Femur (tissue), 1 donor: Measurements from ENCODE around the gene ADARB1.

Source experiments
- DNase-seq: peaks from one replicate; pipeline ENCODE4 v3.0.0-alpha.2; 2017

The ADARB1 gene

DNA sequence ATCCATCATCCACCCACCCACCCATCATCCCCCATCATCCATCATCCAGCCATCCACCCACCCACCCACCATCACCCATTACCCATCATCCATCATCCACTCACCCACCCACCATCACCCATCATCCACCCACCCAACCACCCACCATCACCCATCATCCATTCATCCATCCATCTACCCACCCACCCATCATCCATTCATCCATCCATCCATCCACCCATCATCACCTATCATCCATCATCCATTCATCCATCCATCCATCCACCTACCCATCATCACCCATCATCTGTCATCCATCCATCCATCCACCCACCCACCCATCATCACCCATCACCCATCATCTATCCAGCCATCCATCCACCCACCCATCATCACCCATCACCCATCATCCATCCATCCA is 81.5 kb downstream of the ADARB1 start:
- DNase-seq: no peak

DNA sequence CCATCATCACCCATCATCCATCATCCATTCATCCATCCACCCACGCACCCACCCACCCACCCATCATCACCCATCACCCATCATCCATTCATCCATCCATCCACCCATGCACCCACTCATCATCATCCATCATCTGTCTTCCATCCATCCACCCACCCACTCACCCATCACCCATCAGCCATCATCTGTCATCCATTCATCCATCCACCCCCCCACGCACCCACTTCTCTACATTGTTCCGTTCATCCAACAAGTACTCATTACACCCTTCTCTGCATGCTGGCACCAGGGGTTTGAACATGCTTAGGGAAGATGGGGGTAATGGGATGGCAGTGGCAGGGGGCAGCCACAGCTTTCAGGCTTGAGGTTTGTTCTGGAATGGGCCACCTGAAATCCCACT is 82.1 kb downstream of the ADARB1 start:
- DNase-seq: no peak

DNA sequence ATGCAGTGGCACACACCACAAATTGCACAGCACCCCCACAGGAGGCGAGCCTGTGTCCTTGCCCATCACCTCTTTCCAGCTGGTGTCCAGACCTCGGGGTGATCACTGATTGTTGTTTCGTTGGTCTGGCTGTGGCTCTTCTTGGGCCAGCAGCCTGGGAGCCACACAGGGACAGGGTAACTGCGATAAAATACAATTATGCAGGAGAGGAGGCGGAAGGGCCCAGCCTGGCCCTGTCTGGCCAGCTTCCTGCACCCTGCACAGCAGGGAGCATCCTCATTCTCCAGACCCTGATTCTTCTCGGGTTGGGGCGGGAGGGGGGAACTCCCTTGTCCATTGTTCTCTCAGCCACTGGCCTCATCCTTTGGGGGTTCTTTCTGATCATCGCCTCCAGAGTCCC is 83.6 kb downstream of the ADARB1 start:
- DNase-seq: no peak

DNA sequence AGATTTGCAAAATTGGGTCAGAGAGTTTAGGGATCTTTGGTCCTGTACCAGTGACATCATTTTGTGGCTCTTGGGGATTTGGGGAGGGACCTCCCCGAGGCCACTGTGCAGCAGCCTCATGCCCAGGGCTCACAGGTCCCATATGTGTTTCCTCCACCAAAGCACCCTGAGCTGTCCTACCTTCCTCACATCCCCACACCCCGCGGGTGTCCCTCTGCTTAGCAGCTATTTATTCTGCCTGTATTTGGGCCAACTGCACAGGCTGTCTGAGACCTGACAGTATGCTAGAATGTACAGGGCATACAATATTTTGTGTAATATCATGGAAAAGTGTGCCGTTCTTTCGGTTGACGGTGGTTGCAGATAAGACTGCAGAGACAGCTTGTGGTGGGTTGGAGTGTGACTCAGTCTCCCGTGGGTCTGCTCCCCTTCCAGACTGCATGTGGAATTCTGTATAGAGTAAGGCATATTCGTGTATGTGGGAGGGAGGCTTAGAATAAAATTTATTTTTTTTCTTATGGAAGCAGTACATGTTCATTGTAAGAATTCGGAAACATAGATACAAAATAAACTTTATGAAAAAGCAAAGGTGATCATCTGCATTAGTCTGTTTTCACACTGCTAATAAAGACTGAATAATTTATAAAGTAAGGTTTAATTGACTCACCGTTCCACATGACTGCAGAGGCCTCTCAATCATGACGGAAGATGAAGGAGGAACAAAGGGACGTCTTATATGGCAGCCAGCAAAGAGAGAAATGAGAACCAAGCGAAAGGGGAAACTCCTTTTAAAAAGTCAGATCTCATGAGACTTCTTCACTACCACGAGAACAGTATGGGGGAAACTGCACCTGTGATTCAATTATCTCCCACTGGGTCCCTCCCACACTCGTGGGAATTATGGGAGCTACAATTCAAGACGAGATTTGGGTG is 84.4 kb downstream of the ADARB1 start:
- DNase-seq: no peak

DNA sequence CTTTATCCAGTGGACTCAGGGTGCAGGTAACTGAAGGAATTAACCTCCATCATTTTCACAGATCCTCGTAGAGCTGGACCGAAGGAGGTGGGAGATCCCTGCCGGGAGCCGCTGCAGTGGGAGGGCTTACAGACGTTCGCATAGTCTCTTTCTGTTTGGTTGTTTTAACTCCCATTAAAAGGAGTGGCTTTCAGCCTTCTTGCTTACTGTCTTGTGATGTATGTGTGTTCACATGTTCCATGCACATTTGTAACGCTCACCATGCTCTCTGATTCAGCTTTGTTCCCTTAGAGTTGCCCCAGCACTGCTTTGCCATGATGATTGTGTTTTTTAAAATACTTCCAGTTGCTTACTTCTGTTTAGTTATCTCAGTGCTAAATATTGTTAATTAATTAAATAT is 85.8 kb downstream of the ADARB1 start:
- DNase-seq: no peak

DNA sequence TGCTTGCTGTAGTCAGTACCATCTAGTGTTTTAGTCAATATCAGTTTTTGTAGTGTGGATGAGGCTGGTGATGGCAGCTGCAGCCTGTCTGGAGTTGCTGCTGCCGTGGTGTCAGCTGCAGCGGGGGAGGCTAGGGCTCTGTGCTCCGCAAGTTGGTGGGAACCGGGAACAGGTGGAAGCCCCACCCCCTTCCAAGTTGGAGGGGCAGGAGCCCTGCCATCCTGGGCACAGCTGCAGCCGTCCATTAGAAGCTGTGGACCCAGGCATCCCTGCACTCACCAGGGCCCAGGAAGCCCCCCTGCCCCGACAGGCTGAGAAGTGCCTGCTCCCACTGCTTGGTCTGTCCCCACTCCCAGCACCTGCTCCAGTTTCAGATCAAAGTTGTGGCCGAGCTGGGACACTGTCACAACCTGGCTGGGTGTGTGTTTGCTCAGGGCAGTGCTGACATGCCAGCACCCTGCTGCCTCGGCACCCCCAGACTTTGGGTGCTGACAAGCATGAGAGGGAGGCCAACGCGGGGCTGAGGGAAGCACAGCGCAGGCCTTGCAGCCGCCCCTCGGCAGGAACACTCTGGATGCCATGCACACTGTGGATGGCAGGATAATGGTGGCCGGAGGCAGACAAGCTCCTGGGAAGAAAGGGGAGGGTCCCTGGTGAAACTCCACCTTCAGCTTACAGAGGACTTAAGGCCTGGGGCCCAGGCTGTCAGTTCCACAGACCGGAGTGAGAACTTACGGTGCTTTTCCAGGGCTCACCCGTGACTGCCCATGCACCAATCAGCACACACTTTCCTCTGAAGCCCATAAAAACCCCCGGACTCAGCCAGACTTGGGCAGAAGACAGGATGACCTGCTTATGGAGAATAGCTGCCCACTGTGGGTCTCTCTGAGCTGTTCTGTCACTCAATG is 86.9 kb downstream of the ADARB1 start:
- peak; percentile 80 for DNase-seq

DNA sequence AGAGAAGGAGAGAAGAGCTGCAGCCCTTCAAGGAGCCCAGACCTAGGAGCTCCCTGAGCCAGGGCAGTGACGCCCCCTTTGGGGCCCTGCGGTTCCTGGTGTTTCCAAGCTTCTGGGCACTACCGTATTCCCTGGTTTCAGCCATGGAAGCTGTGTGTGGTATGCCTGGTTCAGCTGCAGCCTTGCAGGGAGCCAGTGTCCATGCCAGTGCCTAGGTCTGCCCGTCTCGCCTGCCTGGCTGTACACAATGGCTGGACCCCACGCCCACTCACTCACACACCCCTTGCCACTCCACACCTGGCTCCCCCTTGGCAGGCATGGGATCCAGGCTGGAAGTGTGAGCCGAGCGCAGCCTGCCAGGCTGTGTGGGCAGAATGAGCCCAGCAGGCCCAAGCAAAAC is 87.7 kb downstream of the ADARB1 start:
- no peak for DNase-seq

DNA sequence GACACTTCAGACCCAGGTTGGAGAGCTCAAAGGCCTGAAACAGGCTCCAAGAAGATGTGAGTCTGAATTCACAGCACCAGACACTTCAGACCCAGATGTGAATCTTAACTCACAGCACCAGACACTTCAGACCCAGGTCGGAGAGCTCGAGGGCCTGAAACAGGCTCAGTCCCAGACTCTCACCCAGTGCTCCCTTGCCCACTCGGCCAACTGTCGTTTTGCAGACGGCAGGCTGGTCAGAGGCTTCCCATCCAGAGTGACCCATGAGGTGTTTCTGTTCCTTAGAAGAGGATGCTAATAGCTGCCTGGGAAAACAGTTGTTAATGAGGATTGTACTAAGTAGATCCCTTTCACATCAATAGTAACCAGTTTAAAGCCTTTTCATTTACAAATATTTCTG is 88.4 kb downstream of the ADARB1 start:
- no peak for DNase-seq

DNA sequence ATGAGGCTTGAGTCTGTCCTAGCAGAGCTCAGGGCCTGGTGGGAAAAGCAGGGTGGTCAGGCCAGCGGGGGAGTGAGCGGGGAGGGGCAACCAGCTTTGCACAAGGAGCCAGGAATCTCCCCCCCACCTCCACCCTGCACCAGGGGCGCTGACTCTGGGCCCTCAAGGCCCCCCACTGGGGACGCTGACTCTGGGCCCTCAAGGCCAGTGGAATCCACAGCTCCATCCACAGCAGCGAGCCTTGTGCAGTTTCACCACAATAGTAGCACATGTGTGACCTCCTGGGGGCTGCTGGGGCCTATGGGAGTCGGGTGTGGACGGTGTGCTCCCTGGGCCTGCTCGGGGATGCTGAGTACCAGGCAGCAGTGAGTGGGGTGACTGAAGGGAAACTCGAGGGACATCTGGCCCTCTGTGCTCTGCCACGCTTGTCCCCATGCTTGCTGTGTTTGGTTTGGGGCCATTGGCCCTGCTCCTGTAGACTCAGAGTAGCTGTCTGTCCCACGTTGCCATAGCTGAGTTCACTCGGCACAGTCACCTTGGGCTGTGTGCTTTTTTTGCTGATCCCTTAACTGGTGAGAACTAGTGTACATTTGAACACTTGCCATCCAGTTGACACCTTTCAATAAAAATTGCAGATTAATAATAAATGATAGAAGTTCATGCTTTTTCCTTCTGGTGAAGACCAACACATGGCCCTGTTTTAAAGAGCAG is 89.2 kb downstream of the ADARB1 start:
- no peak for DNase-seq

DNA sequence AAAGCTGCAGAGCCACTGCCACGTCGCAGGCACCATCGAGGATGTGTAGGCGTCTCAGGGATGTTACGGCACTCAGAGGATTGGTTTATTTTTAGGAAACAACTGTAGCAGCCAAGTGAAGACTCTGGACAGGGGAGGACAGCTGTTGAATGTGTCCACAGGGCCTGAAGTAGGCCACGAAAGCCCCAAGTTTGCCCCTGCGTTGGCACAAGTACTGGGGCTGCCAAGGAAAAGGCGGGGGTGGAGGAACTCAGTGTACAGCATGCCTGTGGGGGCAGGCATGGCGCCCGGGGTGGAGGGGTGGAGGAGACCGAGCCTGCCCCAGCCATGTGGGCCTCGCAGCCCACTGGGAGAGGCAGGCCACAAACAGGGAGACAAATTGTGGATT is 89.7 kb downstream of the ADARB1 start:
- DNase-seq: peak; percentile 65

DNA sequence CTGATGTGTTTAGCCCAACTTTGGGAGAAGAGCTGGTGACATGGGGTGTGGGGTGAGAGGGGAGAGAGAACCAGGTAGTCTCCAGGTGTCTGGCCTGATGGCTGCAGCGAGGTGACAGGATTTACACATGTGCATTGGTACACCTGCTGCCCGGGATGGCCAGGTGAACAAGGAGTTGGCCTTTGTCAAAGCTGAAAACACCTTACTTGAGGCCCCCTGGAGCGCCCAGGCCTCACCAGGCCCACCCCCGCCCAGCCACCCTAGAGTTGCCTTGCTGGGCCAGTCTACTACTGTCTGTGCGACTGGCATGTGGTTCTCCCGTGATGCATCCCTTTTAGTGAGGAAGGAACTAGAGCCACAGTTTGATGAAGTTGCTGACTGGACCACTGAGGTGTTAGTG is 90.5 kb downstream of the ADARB1 start:
- DNase-seq: no peak

DNA sequence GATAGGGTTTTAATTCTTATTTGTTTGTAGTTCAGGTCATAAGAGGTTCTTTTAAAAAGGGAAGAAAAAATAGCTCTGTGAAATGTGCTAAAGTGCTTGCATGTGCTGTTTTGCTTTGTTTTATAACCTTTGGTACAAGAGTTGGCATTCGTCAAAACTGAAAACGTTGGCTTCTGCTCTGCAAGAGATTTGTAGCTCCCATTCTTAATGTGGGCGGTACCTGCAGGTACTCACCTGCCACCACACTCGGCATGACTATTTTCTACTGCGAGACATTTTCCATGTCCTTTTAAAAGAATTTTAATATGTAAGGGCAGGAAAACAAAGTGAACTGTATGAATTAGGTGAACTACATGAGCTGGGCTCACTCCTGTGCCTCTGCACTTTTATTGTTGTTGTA is 92.6 kb downstream of the ADARB1 start:
- DNase-seq: no peak

DNA sequence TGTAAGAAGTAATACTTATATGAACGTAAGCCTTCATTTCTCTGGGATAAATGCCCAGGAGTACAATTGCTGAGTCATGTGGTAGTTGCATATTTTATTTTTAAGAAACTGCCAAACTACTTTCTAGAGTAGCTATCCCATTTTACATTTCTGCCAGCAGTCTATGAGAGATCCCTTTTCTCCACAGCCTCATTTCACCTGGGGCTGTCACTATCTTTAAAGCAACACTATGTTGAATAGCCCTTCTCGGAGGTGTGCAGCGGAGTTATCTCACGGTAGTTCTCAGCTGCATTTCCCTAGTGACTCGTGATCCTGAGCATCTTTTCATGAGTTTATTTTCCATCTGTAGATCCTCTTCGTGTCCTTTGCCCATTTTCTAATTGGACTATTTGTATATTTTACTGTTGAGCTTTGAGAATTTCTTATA is 93.4 kb downstream of the ADARB1 start:
- DNase-seq: no peak

DNA sequence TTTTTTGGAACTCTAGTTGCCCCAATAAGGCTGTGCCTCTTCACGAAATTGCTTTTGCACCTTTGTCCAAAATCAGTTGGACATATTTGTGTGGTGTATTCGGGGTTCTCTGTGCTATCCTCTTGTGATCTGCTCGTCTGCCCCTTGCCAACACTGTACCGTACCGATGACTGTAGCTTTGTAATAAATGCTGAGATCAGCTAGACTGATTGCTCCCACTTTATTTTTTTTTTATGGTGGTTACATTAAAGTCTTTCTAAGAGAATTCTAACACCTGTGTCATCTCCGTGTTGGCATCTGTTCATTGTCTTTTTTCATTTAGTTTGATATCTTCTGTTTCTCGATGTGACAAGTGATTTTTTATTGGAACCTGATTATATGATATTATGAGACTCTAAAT is 94.1 kb downstream of the ADARB1 start:
- no peak for DNase-seq

DNA sequence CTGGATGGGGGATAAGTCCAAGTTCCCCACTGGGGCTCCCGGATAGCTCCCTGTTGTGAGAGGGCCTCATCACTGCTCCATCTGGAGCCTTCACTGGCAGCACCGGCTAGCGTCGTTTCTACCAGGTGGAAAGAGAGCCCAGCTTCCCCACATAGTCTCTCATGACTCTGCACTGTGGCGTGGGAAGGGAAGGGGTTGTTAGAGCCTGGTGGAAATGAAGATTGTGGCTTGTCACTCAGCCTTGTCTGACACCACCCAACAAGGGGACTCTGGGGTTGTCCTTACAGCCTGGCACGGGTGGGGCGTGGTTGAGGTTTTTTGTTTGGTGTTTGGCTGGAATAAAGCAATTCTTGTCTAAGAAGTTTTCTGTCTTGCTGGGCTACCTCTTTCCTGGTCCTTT is 94.6 kb downstream of the ADARB1 start:
- DNase-seq: no peak

DNA sequence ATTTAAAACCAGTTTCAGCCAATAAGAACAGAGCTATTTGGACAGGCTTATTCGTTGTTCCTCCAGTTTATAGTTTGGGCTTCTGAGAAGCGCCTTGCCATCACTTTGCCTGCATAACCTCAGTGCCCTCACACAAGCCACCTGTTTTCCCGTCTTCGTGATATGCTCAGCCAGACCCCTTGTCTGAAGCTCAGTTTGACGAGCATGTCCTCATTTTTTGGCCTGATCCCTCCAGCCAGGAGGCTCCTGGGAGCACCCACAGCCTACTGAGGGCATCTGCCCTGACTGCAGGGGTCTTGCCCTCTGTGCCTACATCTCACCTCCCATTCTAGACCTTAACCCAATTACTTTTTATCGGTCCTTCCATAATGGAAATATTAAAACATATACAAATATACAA is 95.3 kb downstream of the ADARB1 start:
- no peak for DNase-seq

DNA sequence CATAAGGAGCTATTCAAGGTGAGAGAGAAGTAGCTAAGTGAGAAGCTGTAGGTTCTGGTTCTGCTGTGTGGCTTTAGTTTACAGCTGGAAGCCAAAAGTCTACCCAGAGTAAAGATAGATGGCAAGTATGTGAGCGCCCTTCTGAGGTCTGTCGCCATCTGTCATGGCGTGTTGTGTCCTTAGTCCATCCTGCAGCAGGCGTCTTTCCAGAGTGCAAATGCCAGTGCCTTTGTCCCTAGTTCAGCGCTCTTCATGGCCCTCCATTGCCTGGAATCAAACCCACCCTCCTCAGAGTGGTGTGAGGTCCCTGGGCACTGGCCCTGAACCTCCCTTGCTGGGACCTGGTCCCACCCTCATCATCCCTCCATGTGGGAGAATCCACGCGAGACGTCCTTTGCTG is 96.6 kb downstream of the ADARB1 start:
- no peak for DNase-seq

DNA sequence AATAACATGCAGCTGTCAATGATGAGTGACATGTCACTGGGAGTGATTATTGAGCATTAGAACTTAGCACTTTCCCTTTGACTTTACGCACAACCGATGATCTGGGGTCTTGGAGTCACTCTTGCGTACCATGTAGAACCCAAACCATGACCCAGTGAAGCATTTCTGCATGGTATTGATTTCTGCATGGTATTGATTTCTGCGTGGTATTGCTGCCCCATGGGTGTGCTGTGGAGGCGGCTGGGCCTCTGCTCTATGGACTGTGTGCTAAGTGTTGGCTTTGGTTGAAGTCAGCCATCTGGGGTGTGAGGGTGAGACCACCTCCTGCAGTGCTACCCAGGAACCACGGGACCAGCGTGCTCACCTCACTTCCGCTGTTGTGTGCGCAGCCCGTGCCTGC is 98.0 kb downstream of the ADARB1 start:
- no peak for DNase-seq

DNA sequence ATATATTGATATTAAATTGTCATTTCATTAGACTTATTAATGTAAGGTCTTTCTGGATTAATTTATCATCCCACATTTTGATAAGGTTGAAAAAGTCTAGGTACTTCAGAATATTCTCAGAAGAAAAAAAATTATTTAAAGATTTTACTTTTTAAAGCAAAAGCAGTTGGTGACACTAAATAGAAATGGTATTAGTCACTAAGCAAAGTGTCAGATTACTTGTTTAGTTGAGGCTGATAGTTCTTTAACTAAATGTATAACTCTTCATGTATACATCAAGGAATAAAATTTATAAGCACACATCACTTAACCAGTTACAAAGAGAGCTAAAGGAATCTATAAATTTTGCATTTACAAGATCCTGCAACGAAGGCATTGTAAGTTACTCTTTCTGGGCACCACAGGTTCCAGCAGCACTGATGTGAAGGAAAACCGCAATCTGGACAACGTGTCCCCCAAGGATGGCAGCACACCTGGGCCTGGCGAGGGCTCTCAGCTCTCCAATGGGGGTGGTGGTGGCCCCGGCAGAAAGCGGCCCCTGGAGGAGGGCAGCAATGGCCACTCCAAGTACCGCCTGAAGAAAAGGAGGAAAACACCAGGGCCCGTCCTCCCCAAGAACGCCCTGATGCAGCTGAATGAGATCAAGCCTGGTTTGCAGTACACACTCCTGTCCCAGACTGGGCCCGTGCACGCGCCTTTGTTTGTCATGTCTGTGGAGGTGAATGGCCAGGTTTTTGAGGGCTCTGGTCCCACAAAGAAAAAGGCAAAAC is 101.1 kb downstream of the ADARB1 start:
- DNase-seq: no peak

DNA sequence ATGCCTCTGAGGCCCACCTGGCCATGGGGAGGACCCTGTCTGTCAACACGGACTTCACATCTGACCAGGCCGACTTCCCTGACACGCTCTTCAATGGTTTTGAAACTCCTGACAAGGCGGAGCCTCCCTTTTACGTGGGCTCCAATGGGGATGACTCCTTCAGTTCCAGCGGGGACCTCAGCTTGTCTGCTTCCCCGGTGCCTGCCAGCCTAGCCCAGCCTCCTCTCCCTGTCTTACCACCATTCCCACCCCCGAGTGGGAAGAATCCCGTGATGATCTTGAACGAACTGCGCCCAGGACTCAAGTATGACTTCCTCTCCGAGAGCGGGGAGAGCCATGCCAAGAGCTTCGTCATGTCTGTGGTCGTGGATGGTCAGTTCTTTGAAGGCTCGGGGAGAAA is 101.8 kb downstream of the ADARB1 start:
- no peak for DNase-seq

DNA sequence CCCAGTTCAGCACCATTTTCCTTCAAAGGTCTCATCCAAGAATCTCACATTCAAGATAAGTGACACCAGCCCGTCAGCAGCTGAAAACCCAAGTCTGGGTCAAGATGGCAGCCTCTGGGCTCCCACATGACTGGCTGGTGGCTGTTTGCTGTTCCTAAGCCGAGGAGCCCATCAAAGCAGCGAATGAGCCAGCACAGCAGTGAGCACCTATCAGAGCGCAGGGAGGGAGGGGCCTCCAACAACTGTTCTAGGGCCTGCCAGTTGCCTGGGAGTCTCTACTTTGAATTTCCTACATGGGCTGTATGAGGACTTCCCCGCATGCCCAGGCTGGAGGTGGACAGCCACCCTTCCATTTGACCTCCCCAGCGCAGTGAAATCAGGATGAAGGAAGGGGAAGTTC is 102.7 kb downstream of the ADARB1 start:
- DNase-seq: no peak

DNA sequence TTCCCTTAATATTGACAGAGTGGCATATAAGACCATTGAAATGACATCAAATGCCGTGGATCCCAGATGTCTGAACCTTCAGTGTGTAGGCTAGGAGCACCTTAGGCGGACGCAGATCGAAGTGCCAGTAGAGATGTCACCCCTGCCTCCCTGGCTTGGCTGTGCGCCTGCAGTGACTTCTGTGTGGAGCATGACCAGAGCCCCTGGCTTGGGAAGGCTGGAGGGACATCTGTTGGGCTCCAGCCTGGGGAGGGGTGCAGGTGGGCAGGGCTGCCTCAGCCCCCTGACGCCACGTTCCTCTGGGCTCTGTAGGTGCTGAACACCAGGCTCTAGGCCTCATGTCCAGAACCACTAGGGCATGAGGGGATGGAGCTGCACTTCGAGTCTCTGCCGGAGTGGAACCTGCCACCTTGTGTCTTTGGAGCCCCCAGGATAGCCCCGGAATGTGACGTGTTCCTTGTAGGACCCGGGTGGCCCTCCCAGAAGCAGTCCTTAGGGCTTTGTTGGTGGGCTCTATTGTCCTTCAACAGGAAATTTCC is 103.8 kb downstream of the ADARB1 start:
- DNase-seq: no peak
